ENCODE results near the gene OR2AJ1. TPM values are rescaled to one million over a fixed set of nuclear protein-coding genes. Genes with fewer than 3 reads are reported as not detected.

OR2AJ1 gene
- total and polyA plus RNA-seq, 2 donors (not counting 1 experiment from before 2014, with no cell fraction given): not detected

- WGBS (ENCODE audit: insufficient coverage): 84% methylated on average over 14 of the region's 14 CpGs
- DNase-seq (no peak), ATAC-seq (ENCODE audit: low read depth) (no peak)
- ChIA-PET POLR2A (no interaction called here), CTCF (no interaction called here)
- intact Hi-C loops (cut with micrococcal nuclease): no loop called here
- Histone ChIP-seq H2AFZ (ENCODE audit: insufficient read depth, low read depth, low read length, poor library complexity, severe bottlenecking) (no peak overlapping the region), H3K9me3 (ENCODE audit: control extremely low read depth in 1 of 3, control insufficient read depth in 2 of 3, insufficient read depth in 1 of 3, low read length in 2 of 3) (peaks cover 0 to 18% (median 0%) of the 10 kb centered on the region in 3 donors), H3K4me1 (ENCODE audit: control insufficient read depth in 2 of 2, insufficient read depth in 2 of 2, low read length in 2 of 2) (no peaks in the 10 kb centered on the region), H4K20me1 (ENCODE audit: control insufficient read depth, insufficient read depth, low read length, poor library complexity, severe bottlenecking) (no peaks in the 10 kb centered on the region), H3K27ac (ENCODE audit: low read length in 2 of 2) (no peak overlapping the region), H3K4me2 (replicated peaks; ENCODE audit: low read depth, low read length, poor library complexity, severe bottlenecking) (no peak overlapping the region), H3K9ac (ENCODE audit: low read length) (no peak overlapping the region), H3K36me3 (replicated peaks in 1 of 2; ENCODE audit: control extremely low read depth in 1 of 2, control insufficient read depth in 1 of 2, extremely low read depth in 1 of 2, insufficient read depth in 2 of 2, low read length in 1 of 2) (no peaks in the 10 kb centered on the region), H3K27me3 (replicated peaks in 1 of 4; ENCODE audit: control extremely low read depth in 1 of 4, control insufficient read depth in 3 of 4, insufficient read depth in 4 of 4, low read length in 3 of 4) (no peaks in the 10 kb centered on the region), H3K79me2 (ENCODE audit: control insufficient read depth, insufficient read depth, low read length) (no peaks in the 10 kb centered on the region), H3K4me3 (ENCODE audit: control extremely low read depth in 1 of 5, extremely low read depth in 1 of 5, insufficient read depth in 1 of 5, low read depth in 2 of 5, low read length in 4 of 5) (no peak overlapping the region)
- no peaks in the 10 kb centered on the region for H3K9me3 Mint-ChIP-seq (ENCODE audit: insufficient read depth)
- H3K4me3 Mint-ChIP-seq: no peak overlapping the region
- H3K27me3 Mint-ChIP-seq: no peaks in the 10 kb centered on the region
- no peak overlapping the region for H3K27ac Mint-ChIP-seq
- TF ChIP-seq EZH2 (IDR thresholded peaks at IDR 0.05; ENCODE audit: borderline replicate concordance, insufficient read depth, low read depth, low read length, poor library complexity, severe bottlenecking) (no peak), CTCF (IDR thresholded peaks at IDR 0.05) (no peak)
- no peaks in the 10 kb centered on the region for H3K4me1 Mint-ChIP-seq
Measured at GRCh38 chr1:247895976-247896375, 28.7 kb upstream of the OR2AJ1 start.

GRCh38 chr1:247904122-247904521, 20.6 kb upstream of the OR2AJ1 start:
- CTCF ChIA-PET: no interaction called here
- H3K4me3 ChIP-seq (ENCODE audit: control extremely low read depth in 1 of 5, extremely low read depth in 1 of 5, insufficient read depth in 1 of 5, low read depth in 2 of 5, low read length in 4 of 5): no peak overlapping the region
- H3K9me3 ChIP-seq (ENCODE audit: control extremely low read depth in 1 of 3, control insufficient read depth in 2 of 3, insufficient read depth in 1 of 3, low read length in 2 of 3): peaks cover 0 to 15% (median 4%) of the 10 kb centered on the region in 3 donors
- H3K79me2 ChIP-seq (ENCODE audit: control insufficient read depth, insufficient read depth, low read length): no peaks in the 10 kb centered on the region
- H3K27ac Mint-ChIP-seq: no peak overlapping the region
- intact Hi-C loops (cut with micrococcal nuclease): no loop called here
- H4K20me1 ChIP-seq (ENCODE audit: control insufficient read depth, insufficient read depth, low read length, poor library complexity, severe bottlenecking): no peaks in the 10 kb centered on the region
- no peaks in the 10 kb centered on the region for H3K27me3 ChIP-seq (replicated peaks in 1 of 4; ENCODE audit: control extremely low read depth in 1 of 4, control insufficient read depth in 3 of 4, insufficient read depth in 4 of 4, low read length in 3 of 4)
- H3K4me1 ChIP-seq (ENCODE audit: control insufficient read depth in 2 of 2, insufficient read depth in 2 of 2, low read length in 2 of 2): peaks cover 8 to 11% of the 10 kb centered on the region in 2 donors
- H3K9ac ChIP-seq (ENCODE audit: low read length): no peak overlapping the region
- no peak for ATAC-seq (ENCODE audit: low read depth)
- no peak for TF ChIP-seq CTCF (IDR thresholded peaks at IDR 0.05)
- no peak for TF ChIP-seq EZH2 (IDR thresholded peaks at IDR 0.05; ENCODE audit: borderline replicate concordance, insufficient read depth, low read depth, low read length, poor library complexity, severe bottlenecking)
- no peaks in the 10 kb centered on the region for H3K36me3 ChIP-seq (replicated peaks in 1 of 2; ENCODE audit: control extremely low read depth in 1 of 2, control insufficient read depth in 1 of 2, extremely low read depth in 1 of 2, insufficient read depth in 2 of 2, low read length in 1 of 2)
- no peak for DNase-seq
- H2AFZ ChIP-seq (ENCODE audit: insufficient read depth, low read depth, low read length, poor library complexity, severe bottlenecking): no peak overlapping the region
- no peaks in the 10 kb centered on the region for H3K27me3 Mint-ChIP-seq
- no peak overlapping the region for H3K27ac ChIP-seq (ENCODE audit: low read length in 2 of 2)
- WGBS (ENCODE audit: insufficient coverage): 75% methylated on average over 2 of the region's 6 CpGs
- POLR2A ChIA-PET: no interaction called here
- no peak overlapping the region for H3K4me3 Mint-ChIP-seq
- H3K4me1 Mint-ChIP-seq: peaks cover 25% of the 10 kb centered on the region
- H3K9me3 Mint-ChIP-seq (ENCODE audit: insufficient read depth): peaks cover 5% of the 10 kb centered on the region
- no peak overlapping the region for H3K4me2 ChIP-seq (replicated peaks; ENCODE audit: low read depth, low read length, poor library complexity, severe bottlenecking)
